K562 (cell line): ENCODE measurements around the gene GBA3. TPM values are rescaled to one million over a fixed set of nuclear protein-coding genes. Genes with fewer than 3 reads are reported as not detected.

ENCODE experiments used
- ATAC-seq: fragments of 200-7000 bp; cut with Tn5 transposase; 3 replicates; pipeline ENCODE4 v1.9.1; 2020; ENCODE audit warnings: moderate library complexity
- BruUV-seq: library from RNA; stranded (reverse); fragments of 400-500 nt; replicated peaks from 2 replicates; lab custom pipeline; 2021; lab: Mats Ljungman, UMichigan
- CTCF ChIA-PET: fragments of 300-600 bp; formaldehyde crosslinking; extraction: SDS; loops from one replicate; lab custom pipeline; 2021; ENCODE audit warnings: low intra/inter-chr PET ratio; lab: Yijun Ruan, JAX
- POLR2A ChIA-PET: fragments of 300-600, 350-650 bp; sonication (Branson Sonifier 250); formaldehyde crosslinking; extraction: SDS; loops from one replicate; lab custom pipeline; 2021; ENCODE audit warnings: antibody characterized with exemption, inconsistent platforms; lab: Yijun Ruan, JAX
- DNase-seq, 4 experiments: peaks; one replicate each; pipeline versions ENCODE4 v3.0.0 to v3.0.0-alpha.2; 2011 to 2018; ENCODE audit warnings: low spot score in 3 of 4, mixed read lengths in 3 of 4; ENCODE audit errors: extremely low read depth in 1 of 4
- FAIRE-seq: peaks from 2 replicates; lab custom pipeline; 2011; peaks lifted over from hg19 to GRCh38; lab: Jason Lieb, UNC
- H2AFZ ChIP-seq: 2 replicates; pipeline ENCODE4 v1.6.0; 2011; ENCODE audit warnings: low read depth, low read length, control low read depth, inconsistent platforms
- H3K27ac ChIP-seq: fragments of 200-600 bp; 3 replicates; pipeline ENCODE4 v1.8.0; 2011; ENCODE audit warnings: low read depth, mild to moderate bottlenecking, control low read depth, inconsistent platforms, low read length, moderate library complexity, mixed read lengths; ENCODE audit errors: extremely low read depth
- H3K27me3 ChIP-seq, 2 experiments: fragments of 300-600 bp in 1 of 2; 2 replicates in 1 of 2; 3 replicates in 1 of 2; pipeline versions ENCODE4 v1.6.0 to v1.8.0; 2011; ENCODE audit warnings: inconsistent platforms in 2 of 2, low read length in 2 of 2, mild to moderate bottlenecking in 1 of 2, mixed read lengths in 1 of 2, moderate library complexity in 1 of 2; ENCODE audit not compliant: control insufficient read depth in 2 of 2, insufficient read depth in 2 of 2
- H3K36me3 ChIP-seq: fragments of 300-600 bp; 3 replicates; pipeline ENCODE4 v1.8.0; 2011; ENCODE audit warnings: mild to moderate bottlenecking, low read length, inconsistent platforms; ENCODE audit not compliant: control insufficient read depth, insufficient read depth
- H3K4me1 ChIP-seq, 2 experiments: fragments of 200-600 bp in 1 of 2; replicated peaks in 1 of 2; 2 replicates in 1 of 2; 3 replicates in 1 of 2; pipeline versions ENCODE4 v1.5.1 to v1.8.0; 2011; ENCODE audit warnings: inconsistent platforms in 2 of 2, low read length in 2 of 2, mild to moderate bottlenecking in 1 of 2, mixed read lengths in 1 of 2, moderate library complexity in 1 of 2; ENCODE audit not compliant: control insufficient read depth in 2 of 2, insufficient read depth in 2 of 2
- H3K4me2 ChIP-seq: 2 replicates; pipeline ENCODE4 v1.6.1; 2011; ENCODE audit warnings: low read length, control low read depth, inconsistent platforms, mixed read lengths; ENCODE audit not compliant: insufficient read depth
- H3K4me3 ChIP-seq: fragments of 200-600 bp; sonication (generic), shearing (Covaris generic); 2 replicates; pipeline ENCODE4 v1.5.1; 2016; ENCODE audit warnings: control low read depth, inconsistent platforms
- H3K79me2 ChIP-seq: fragments of 200-600 bp; 3 replicates; pipeline ENCODE4 v1.8.0; 2011; ENCODE audit warnings: low read length, inconsistent platforms; ENCODE audit not compliant: control insufficient read depth, insufficient read depth
- H3K9ac ChIP-seq, 2 experiments: 2 replicates each; pipeline versions ENCODE4 v1.6.0 to v1.6.1; 2011; ENCODE audit warnings: low read depth in 2 of 2, low read length in 2 of 2, control low read depth in 1 of 2, inconsistent platforms in 1 of 2, mild to moderate bottlenecking in 1 of 2, mixed read lengths in 1 of 2; ENCODE audit not compliant: insufficient read depth in 1 of 2
- H3K9me1 ChIP-seq: one replicate; pipeline ENCODE4 v1.6.0; 2011; ENCODE audit warnings: inconsistent platforms, mild to moderate bottlenecking, low read length, moderate library complexity; ENCODE audit not compliant: control insufficient read depth, insufficient read depth
- H3K9me3 ChIP-seq: replicated peaks from 2 replicates; pipeline ENCODE4 v1.5.1; 2011; ENCODE audit warnings: low read depth, low read length, inconsistent platforms; ENCODE audit not compliant: control insufficient read depth, insufficient read depth
- H4K20me1 ChIP-seq: replicated peaks from 2 replicates; pipeline ENCODE4 v1.6.1; 2011; ENCODE audit warnings: low read length, inconsistent platforms, mixed read lengths; ENCODE audit not compliant: control insufficient read depth, insufficient read depth
- ARID1B ChIP-seq: fragments of 450-650 bp; IDR thresholded peaks from 2 replicates; pipeline ENCODE4 v1.6.1; 2016; ENCODE audit warnings: antibody characterized with exemption, mild to moderate bottlenecking, inconsistent platforms
- LEF1 ChIP-seq: fragments of 450-650 bp; IDR thresholded peaks from 2 replicates; pipeline ENCODE4 v1.6.1; 2016; ENCODE audit warnings: mild to moderate bottlenecking
- MCM5 ChIP-seq: fragments of 450-650 bp; IDR thresholded peaks from 2 replicates; pipeline ENCODE4 v1.6.1; 2016; ENCODE audit warnings: low read depth
- ZBTB8A ChIP-seq: fragments of 450-650 bp; IDR thresholded peaks from 2 replicates; pipeline ENCODE4 v1.6.1; 2018; ENCODE audit warnings: mild to moderate bottlenecking, moderate library complexity; ENCODE audit not compliant: partially characterized antibody
- ZEB2 ChIP-seq: fragments of 450-650 bp; IDR thresholded peaks from 2 replicates; pipeline ENCODE4 v1.6.1; 2016
- ZNF408 ChIP-seq: fragments of 250-450 bp; sonication (Bioruptor Pico); IDR thresholded peaks from 2 replicates; pipeline ENCODE4 v1.4.0; 2020; ENCODE audit warnings: low read depth, mild to moderate bottlenecking, moderate library complexity
- ZNF41 ChIP-seq: fragments of 250-450 bp; sonication (Bioruptor Pico); conservative IDR thresholded peaks from 2 replicates; pipeline ENCODE4 v1.4.0; 2020; ENCODE audit warnings: mild to moderate bottlenecking
- WGBS: fragments of 100-300 bp; shearing (Covaris generic); methylation state at CpG from one replicate; pipeline ENCODE4 v1.1.6; 2016; ENCODE audit warnings: low coverage, mixed read lengths; ENCODE audit not compliant: insufficient coverage; ENCODE audit errors: missing lambda C conversion rate; 5-methylcytosine and 5-hydroxymethylcytosine counted together
- in situ Hi-C: fragments of 300-500 bp; cut with MboI; formaldehyde crosslinking; loops from 4 replicates; pipeline ENCODE4 v1.15.0; 2018; ENCODE audit warnings: inconsistent platforms, mixed read lengths
- intact Hi-C: fragments of 100-400 bp; cut with micrococcal nuclease; formaldehyde crosslinking; loops from 2 replicates; pipeline ENCODE4 v1.14.2; 2022
- polyA plus RNA-seq, 8 experiments: library from polyadenylated mRNA; depleted of rRNA in 4 of 8; stranded (reverse) in 5 of 8; unstranded in 3 of 8; fragments of >200 nt; fragmentation: Nextera tagmentation in 2 of 8; fragmentation: Illumina TruSeq in 1 of 8; extraction: Ambion mirVana in 2 of 8; extraction: Trizol in 1 of 8; gene quantifications; 2 replicates each; pipeline versions ENCODE4 v1.2.1 to v1.2.3, GENCODE V29; 2011 to 2014; ENCODE audit warnings: inconsistent platforms in 1 of 8, missing spikeins in 1 of 8
- total RNA-seq, 7 experiments: library from RNA; depleted of rRNA in 6 of 7; stranded (reverse); fragments of >200 nt in 6 of 7; fragmentation: Illumina TruSeq in 2 of 7; extraction: Trizol in 2 of 7; gene quantifications; 2 replicates each; pipeline versions ENCODE4 v1.2.1 to v1.2.3, GENCODE V29; 2011 to 2021; ENCODE audit warnings: low replicate concordance in 1 of 7
- TF ChIP-seq, protein P1 (sequence below): fragments of 200-600 bp; sonication (generic); IDR thresholded peaks from one replicate; pipeline ENCODE4 v1.6.1; 2012; ENCODE audit warnings: mild to moderate bottlenecking, low read depth, low read length, inconsistent platforms

The GBA3 gene
- total and polyA plus RNA-seq, 9 of the 15 experiments (the other 6 are each of a cell fraction or from before 2014, with no cell fraction given), result 0.13 to 0.75 (median 0.40) TPM; not detected in 1

DNA sequence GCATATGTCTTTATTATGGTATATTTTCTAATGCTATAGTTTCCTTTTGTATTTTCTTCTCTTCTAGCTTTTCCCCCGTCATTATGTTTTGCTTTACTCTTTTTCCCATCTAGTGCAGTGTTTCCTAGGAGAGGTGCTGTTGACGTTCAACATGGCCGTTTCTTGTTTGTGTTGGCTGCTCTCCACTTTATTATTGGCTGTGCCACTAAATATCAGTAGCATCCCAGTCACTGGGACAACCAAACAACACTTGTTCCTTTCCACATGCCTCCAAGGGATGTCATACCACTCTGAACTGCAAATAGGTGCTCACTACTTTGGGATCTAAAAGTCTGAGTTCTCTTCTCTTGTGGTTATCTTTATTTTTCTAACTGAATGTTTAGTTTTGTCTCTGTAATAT is 26.5 kb downstream of the GBA3 start:
- in situ Hi-C loops, result no loop called here
- H3K4me3 ChIP-seq, result no peak overlapping the region
- no peaks in the 10 kb centered on the region for H3K9me3 ChIP-seq
- H3K9me1 ChIP-seq, result no peaks in the 10 kb centered on the region
- DNase-seq (no peak), FAIRE-seq (no peak), ATAC-seq (no peak)
- H4K20me1 ChIP-seq, result no peaks in the 10 kb centered on the region
- no peaks in the 10 kb centered on the region for H3K4me1 ChIP-seq
- ChIA-PET POLR2A (no interaction called here), CTCF (no interaction called here)
- intact Hi-C loops, result no loop called here
- H2AFZ ChIP-seq, result no peak overlapping the region
- H3K27me3 ChIP-seq, result no peaks in the 10 kb centered on the region
- H3K9ac ChIP-seq, result no peak overlapping the region
- H3K4me2 ChIP-seq, result no peak overlapping the region
- no TSS peak for BruUV-seq
- no peaks in the 10 kb centered on the region for H3K79me2 ChIP-seq
- no peak overlapping the region for H3K27ac ChIP-seq
- no peaks in the 10 kb centered on the region for H3K36me3 ChIP-seq
- WGBS, result 0% methylated on average over 3 of the region's 3 CpGs
- TF ChIP-seq LEF1, result no peak
- no peak for TF ChIP-seq ZBTB8A
- TF ChIP-seq, protein P1, sequence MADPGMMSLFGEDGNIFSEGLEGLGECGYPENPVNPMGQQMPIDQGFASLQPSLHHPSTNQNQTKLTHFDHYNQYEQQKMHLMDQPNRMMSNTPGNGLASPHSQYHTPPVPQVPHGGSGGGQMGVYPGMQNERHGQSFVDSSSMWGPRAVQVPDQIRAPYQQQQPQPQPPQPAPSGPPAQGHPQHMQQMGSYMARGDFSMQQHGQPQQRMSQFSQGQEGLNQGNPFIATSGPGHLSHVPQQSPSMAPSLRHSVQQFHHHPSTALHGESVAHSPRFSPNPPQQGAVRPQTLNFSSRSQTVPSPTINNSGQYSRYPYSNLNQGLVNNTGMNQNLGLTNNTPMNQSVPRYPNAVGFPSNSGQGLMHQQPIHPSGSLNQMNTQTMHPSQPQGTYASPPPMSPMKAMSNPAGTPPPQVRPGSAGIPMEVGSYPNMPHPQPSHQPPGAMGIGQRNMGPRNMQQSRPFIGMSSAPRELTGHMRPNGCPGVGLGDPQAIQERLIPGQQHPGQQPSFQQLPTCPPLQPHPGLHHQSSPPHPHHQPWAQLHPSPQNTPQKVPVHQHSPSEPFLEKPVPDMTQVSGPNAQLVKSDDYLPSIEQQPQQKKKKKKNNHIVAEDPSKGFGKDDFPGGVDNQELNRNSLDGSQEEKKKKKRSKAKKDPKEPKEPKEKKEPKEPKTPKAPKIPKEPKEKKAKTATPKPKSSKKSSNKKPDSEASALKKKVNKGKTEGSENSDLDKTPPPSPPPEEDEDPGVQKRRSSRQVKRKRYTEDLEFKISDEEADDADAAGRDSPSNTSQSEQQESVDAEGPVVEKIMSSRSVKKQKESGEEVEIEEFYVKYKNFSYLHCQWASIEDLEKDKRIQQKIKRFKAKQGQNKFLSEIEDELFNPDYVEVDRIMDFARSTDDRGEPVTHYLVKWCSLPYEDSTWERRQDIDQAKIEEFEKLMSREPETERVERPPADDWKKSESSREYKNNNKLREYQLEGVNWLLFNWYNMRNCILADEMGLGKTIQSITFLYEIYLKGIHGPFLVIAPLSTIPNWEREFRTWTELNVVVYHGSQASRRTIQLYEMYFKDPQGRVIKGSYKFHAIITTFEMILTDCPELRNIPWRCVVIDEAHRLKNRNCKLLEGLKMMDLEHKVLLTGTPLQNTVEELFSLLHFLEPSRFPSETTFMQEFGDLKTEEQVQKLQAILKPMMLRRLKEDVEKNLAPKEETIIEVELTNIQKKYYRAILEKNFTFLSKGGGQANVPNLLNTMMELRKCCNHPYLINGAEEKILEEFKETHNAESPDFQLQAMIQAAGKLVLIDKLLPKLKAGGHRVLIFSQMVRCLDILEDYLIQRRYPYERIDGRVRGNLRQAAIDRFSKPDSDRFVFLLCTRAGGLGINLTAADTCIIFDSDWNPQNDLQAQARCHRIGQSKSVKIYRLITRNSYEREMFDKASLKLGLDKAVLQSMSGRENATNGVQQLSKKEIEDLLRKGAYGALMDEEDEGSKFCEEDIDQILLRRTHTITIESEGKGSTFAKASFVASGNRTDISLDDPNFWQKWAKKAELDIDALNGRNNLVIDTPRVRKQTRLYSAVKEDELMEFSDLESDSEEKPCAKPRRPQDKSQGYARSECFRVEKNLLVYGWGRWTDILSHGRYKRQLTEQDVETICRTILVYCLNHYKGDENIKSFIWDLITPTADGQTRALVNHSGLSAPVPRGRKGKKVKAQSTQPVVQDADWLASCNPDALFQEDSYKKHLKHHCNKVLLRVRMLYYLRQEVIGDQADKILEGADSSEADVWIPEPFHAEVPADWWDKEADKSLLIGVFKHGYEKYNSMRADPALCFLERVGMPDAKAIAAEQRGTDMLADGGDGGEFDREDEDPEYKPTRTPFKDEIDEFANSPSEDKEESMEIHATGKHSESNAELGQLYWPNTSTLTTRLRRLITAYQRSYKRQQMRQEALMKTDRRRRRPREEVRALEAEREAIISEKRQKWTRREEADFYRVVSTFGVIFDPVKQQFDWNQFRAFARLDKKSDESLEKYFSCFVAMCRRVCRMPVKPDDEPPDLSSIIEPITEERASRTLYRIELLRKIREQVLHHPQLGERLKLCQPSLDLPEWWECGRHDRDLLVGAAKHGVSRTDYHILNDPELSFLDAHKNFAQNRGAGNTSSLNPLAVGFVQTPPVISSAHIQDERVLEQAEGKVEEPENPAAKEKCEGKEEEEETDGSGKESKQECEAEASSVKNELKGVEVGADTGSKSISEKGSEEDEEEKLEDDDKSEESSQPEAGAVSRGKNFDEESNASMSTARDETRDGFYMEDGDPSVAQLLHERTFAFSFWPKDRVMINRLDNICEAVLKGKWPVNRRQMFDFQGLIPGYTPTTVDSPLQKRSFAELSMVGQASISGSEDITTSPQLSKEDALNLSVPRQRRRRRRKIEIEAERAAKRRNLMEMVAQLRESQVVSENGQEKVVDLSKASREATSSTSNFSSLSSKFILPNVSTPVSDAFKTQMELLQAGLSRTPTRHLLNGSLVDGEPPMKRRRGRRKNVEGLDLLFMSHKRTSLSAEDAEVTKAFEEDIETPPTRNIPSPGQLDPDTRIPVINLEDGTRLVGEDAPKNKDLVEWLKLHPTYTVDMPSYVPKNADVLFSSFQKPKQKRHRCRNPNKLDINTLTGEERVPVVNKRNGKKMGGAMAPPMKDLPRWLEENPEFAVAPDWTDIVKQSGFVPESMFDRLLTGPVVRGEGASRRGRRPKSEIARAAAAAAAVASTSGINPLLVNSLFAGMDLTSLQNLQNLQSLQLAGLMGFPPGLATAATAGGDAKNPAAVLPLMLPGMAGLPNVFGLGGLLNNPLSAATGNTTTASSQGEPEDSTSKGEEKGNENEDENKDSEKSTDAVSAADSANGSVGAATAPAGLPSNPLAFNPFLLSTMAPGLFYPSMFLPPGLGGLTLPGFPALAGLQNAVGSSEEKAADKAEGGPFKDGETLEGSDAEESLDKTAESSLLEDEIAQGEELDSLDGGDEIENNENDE, result no peak
- TF ChIP-seq ZNF41 (CRISPR knock-in tag), result no peak
- no peak for TF ChIP-seq ZEB2
- no peak for TF ChIP-seq ARID1B
- no peak for TF ChIP-seq MCM5
- TF ChIP-seq ZNF408, result no peak
